Thoracic aorta (tissue), 2 donors: ENCODE data around the gene NCAN. TPM values are rescaled to one million over a fixed set of nuclear protein-coding genes. Genes with fewer than 3 reads are reported as not detected.

Source experiments
- ATAC-seq: fragments of 150-250 bp; one replicate; pipeline ENCODE4 v1.8.0; 2017; ENCODE audit warnings: low read depth; ENCODE audit not compliant: insufficient number of reproducible peaks, low FRiP score
- DNase-seq: peaks from one replicate; pipeline ENCODE4 v3.0.0-alpha.2; 2020; ENCODE audit warnings: low spot score
- H3K27ac ChIP-seq, 2 donors: fragments of 200-600 bp; sonication (generic); 1 replicate in 1 of 2; 2 replicates in 1 of 2; pipeline ENCODE4 v1.5.1; 2016; ENCODE audit warnings: mild to moderate bottlenecking in 2 of 2, moderate library complexity in 2 of 2
- H3K27me3 ChIP-seq: fragments of 200-600 bp; sonication (generic); replicated peaks from 2 replicates; pipeline ENCODE4 v1.6.0; 2016; ENCODE audit warnings: mild to moderate bottlenecking; ENCODE audit not compliant: insufficient read depth
- H3K36me3 ChIP-seq: fragments of 200-600 bp; sonication (generic); one replicate; pipeline ENCODE4 v1.5.1; 2016
- H3K4me1 ChIP-seq, 2 donors: fragments of 200-600 bp; sonication (generic); 1 replicate in 1 of 2; 2 replicates in 1 of 2; pipeline versions ENCODE4 v1.5.1 to v1.6.0; 2016; ENCODE audit warnings: low read depth in 2 of 2, mild to moderate bottlenecking in 1 of 2; ENCODE audit not compliant: control insufficient read depth in 1 of 2
- H3K4me3 ChIP-seq: fragments of 200-600 bp; sonication (generic); 2 replicates; pipeline ENCODE4 v1.5.1; 2016; ENCODE audit warnings: mild to moderate bottlenecking
- H3K9me3 ChIP-seq: fragments of 200-600 bp; sonication (generic); 2 replicates; pipeline ENCODE4 v1.5.1; 2016
- total RNA-seq, 2 donors: library from RNA; depleted of rRNA; stranded (reverse); fragments of >200 nt; gene quantifications; one replicate each; pipeline versions ENCODE4 v1.1.0 to v1.2.3, GENCODE V29; 2016
- TF ChIP-seq, protein P1 (sequence below): fragments of 200-600 bp; sonication (generic); IDR thresholded peaks from one replicate; pipeline ENCODE4 v1.5.1; 2019; ENCODE audit warnings: antibody characterized with exemption

NCAN gene
- total RNA-seq, 2 donors from 2014 or later, result not detected

GRCh38 chr19:19276386-19276785 is 64.6 kb downstream of the NCAN start:
- TF ChIP-seq, protein P1, sequence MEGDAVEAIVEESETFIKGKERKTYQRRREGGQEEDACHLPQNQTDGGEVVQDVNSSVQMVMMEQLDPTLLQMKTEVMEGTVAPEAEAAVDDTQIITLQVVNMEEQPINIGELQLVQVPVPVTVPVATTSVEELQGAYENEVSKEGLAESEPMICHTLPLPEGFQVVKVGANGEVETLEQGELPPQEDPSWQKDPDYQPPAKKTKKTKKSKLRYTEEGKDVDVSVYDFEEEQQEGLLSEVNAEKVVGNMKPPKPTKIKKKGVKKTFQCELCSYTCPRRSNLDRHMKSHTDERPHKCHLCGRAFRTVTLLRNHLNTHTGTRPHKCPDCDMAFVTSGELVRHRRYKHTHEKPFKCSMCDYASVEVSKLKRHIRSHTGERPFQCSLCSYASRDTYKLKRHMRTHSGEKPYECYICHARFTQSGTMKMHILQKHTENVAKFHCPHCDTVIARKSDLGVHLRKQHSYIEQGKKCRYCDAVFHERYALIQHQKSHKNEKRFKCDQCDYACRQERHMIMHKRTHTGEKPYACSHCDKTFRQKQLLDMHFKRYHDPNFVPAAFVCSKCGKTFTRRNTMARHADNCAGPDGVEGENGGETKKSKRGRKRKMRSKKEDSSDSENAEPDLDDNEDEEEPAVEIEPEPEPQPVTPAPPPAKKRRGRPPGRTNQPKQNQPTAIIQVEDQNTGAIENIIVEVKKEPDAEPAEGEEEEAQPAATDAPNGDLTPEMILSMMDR, result no peak
- peaks cover 50% of the 10 kb centered on the region for H3K36me3 ChIP-seq
- peaks cover 4 to 5% of the 10 kb centered on the region in 2 donors for H3K4me1 ChIP-seq
- peak overlapping the region in 1 of 2 donors; percentile 64 for H3K27ac ChIP-seq
- H3K9me3 ChIP-seq, result no peaks in the 10 kb centered on the region
- DNase-seq (no peak), ATAC-seq (peak; percentile 40)
- H3K27me3 ChIP-seq, result no peaks in the 10 kb centered on the region
- no peak overlapping the region for H3K4me3 ChIP-seq

DNA sequence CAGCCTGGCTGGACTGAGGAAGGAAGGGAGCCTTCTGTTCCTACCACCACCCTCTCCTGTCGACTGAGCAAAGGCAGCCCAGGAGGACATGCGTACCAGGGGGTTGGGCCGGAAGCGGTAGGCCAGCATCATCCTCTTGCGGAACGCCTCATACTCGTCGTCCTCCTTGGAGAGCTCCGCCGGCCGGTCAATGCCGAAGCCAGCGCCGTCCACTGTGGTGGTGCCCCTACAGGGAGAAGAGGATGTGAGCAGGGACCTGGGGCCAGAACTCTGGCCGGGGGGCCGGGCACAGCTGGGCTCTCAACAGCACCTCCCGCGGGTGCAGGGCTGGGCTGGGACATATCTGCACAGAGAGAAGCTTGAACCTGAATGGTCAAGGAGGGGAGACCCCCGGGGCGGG is 65.1 kb downstream of the NCAN start:
- H3K27ac ChIP-seq, result peak overlapping the region in 1 of 2 donors; percentile 64
- H3K27me3 ChIP-seq, result no peaks in the 10 kb centered on the region
- no peak overlapping the region for H3K4me3 ChIP-seq
- H3K9me3 ChIP-seq, result no peaks in the 10 kb centered on the region
- DNase-seq, result no peak
- TF ChIP-seq, protein P1, result no peak
- no peak for ATAC-seq
- H3K36me3 ChIP-seq, result peaks cover 54% of the 10 kb centered on the region
- peaks cover 4 to 5% of the 10 kb centered on the region in 2 donors for H3K4me1 ChIP-seq

- peaks cover 57% of the 10 kb centered on the region for H3K36me3 ChIP-seq
- no peak overlapping the region for H3K27ac ChIP-seq
- no peak overlapping the region for H3K4me3 ChIP-seq
- peaks cover 2 to 4% of the 10 kb centered on the region in 2 donors for H3K4me1 ChIP-seq
- no peaks in the 10 kb centered on the region for H3K9me3 ChIP-seq
- no peaks in the 10 kb centered on the region for H3K27me3 ChIP-seq
- TF ChIP-seq, protein P1, result no peak
- ATAC-seq (no peak), DNase-seq (no peak)
These were observed 66.6 kb downstream of the NCAN start for GRCh38 chr19:19278315-19278714.

DNA sequence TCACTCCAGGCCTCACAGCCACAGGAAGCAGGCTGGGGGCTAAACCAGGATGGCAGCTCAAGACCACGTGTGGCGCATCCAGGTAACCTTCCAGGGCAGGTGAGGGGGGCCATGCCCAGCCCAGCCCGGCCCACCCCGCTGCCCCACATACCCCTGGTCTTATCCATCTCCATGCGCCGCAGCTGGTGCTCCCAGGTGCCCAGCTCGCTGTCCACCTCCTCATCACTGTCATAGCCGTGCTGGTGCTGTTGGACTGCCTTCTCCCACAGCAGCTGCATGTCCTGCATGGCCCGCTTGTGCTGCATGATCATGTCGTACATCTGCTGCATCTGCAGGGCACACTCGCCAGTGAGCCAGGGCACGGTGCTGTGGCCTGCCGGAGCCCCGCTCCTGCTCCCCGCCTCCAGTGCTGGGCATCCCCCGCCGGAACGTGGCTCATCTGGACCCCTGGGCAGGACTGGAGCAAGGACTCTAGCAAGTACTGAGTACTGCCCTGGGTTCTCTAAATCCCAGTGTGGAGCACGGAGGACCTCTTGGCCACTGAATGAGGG is 67.4 kb downstream of the NCAN start:
- TF ChIP-seq, protein P1, result no peak
- Histone ChIP-seq H3K27ac (no peak overlapping the region), H3K4me1 (no peaks in the 10 kb centered on the region), H3K9me3 (no peaks in the 10 kb centered on the region), H3K4me3 (no peak overlapping the region), H3K27me3 (no peaks in the 10 kb centered on the region), H3K36me3 (peaks cover 57% of the 10 kb centered on the region)
- no peak for DNase-seq
- ATAC-seq, result no peak

- Histone ChIP-seq H3K9me3 (no peaks in the 10 kb centered on the region), H3K36me3 (peaks cover 57% of the 10 kb centered on the region), H3K4me1 (no peaks in the 10 kb centered on the region), H3K4me3 (no peak overlapping the region), H3K27ac (no peak overlapping the region), H3K27me3 (no peaks in the 10 kb centered on the region)
- ATAC-seq (no peak), DNase-seq (no peak)
- TF ChIP-seq, protein P1, result no peak
These were observed 68.1 kb downstream of the NCAN start for GRCh38 chr19:19279853-19280252.
